ENCODE data around the gene CLCN5. TPM values are rescaled to one million over a fixed set of nuclear protein-coding genes. Genes with fewer than 3 reads are reported as not detected.

The CLCN5 gene
- total RNA-seq, 4 donors from 2014 or later = 3.2 to 5.9 (median 3.8) TPM

GRCh38 chrX:50114113-50114512, 191.7 kb downstream of the CLCN5 start:
- ATAC-seq = no peak
- no peaks in the 10 kb centered on the region for H3K36me3 ChIP-seq
- H3K27me3 ChIP-seq = no peaks in the 10 kb centered on the region
- no peak overlapping the region for H3K4me3 ChIP-seq
- H3K9me3 ChIP-seq = no peaks in the 10 kb centered on the region
- H3K27ac ChIP-seq = no peak overlapping the region
- WGBS, 2 donors (ENCODE audit: low coverage in 1 of 2) = 26 to 71% methylated on average over 1 to 2 of the region's 2 CpGs
- H3K4me1 ChIP-seq = no peaks in the 10 kb centered on the region
- TF ChIP-seq POLR2A (IDR thresholded peaks at IDR 0.05) (no peak), CTCF (IDR thresholded peaks at IDR 0.05) (no peak), POLR2AphosphoS5 (IDR thresholded peaks at IDR 0.05) (no peak), EP300 (IDR thresholded peaks at IDR 0.05) (no peak)

GRCh38 chrX:50115973-50116372, 193.6 kb downstream of the CLCN5 start:
- Histone ChIP-seq H3K9me3 (no peaks in the 10 kb centered on the region), H3K4me1 (no peaks in the 10 kb centered on the region), H3K27me3 (no peaks in the 10 kb centered on the region), H3K36me3 (no peaks in the 10 kb centered on the region), H3K27ac (no peak overlapping the region), H3K4me3 (no peak overlapping the region)
- TF ChIP-seq EP300 (IDR thresholded peaks at IDR 0.05) (no peak), CTCF (IDR thresholded peaks at IDR 0.05) (no peak), POLR2AphosphoS5 (IDR thresholded peaks at IDR 0.05) (no peak), POLR2A (IDR thresholded peaks at IDR 0.05) (no peak)
- WGBS, 2 donors (ENCODE audit: low coverage in 1 of 2) = 86% methylated on average over 2 of the region's 2 CpGs; no CpG with 5 or more reads in 1 of the 2 donors
- no peak for ATAC-seq

- Histone ChIP-seq H3K36me3 (no peaks in the 10 kb centered on the region), H3K4me3 (no peak overlapping the region), H3K27ac (no peak overlapping the region), H3K4me1 (no peaks in the 10 kb centered on the region), H3K9me3 (no peaks in the 10 kb centered on the region), H3K27me3 (no peaks in the 10 kb centered on the region)
- no peak for ATAC-seq
- TF ChIP-seq POLR2A (IDR thresholded peaks at IDR 0.05) = no peak
- TF ChIP-seq POLR2AphosphoS5 (IDR thresholded peaks at IDR 0.05) = no peak
- no peak for TF ChIP-seq EP300 (IDR thresholded peaks at IDR 0.05)
- TF ChIP-seq CTCF (IDR thresholded peaks at IDR 0.05) = no peak
- WGBS, 2 donors (ENCODE audit: low coverage in 1 of 2) = 57 to 64% methylated on average over 3 of the region's 3 CpGs
Measured at GRCh38 chrX:50117476-50117875, 195.1 kb downstream of the CLCN5 start.

GRCh38 chrX:50125480-50125879, 203.1 kb downstream of the CLCN5 start:
- H3K9me3 ChIP-seq = no peaks in the 10 kb centered on the region
- no peaks in the 10 kb centered on the region for H3K4me1 ChIP-seq
- no peak for ATAC-seq
- H3K27me3 ChIP-seq = no peaks in the 10 kb centered on the region
- no peaks in the 10 kb centered on the region for H3K36me3 ChIP-seq
- no peak overlapping the region for H3K27ac ChIP-seq
- no CpG with 5 or more reads among the region's 1 CpG for WGBS, 2 donors (ENCODE audit: low coverage in 1 of 2)
- TF ChIP-seq POLR2A (IDR thresholded peaks at IDR 0.05) (no peak), EP300 (IDR thresholded peaks at IDR 0.05) (no peak), POLR2AphosphoS5 (IDR thresholded peaks at IDR 0.05) (no peak), CTCF (IDR thresholded peaks at IDR 0.05) (no peak)
- no peak overlapping the region for H3K4me3 ChIP-seq

GRCh38 chrX:50147972-50148371, 225.6 kb downstream of the CLCN5 start:
- no peaks in the 10 kb centered on the region for H3K36me3 ChIP-seq
- H3K27ac ChIP-seq = no peak overlapping the region
- ATAC-seq = no peak
- no peaks in the 10 kb centered on the region for H3K9me3 ChIP-seq
- no peak overlapping the region for H3K4me3 ChIP-seq
- no peaks in the 10 kb centered on the region for H3K27me3 ChIP-seq
- H3K4me1 ChIP-seq = no peaks in the 10 kb centered on the region
- no peak for TF ChIP-seq POLR2AphosphoS5 (IDR thresholded peaks at IDR 0.05)
- 67 to 74% methylated on average over 6 of the region's 7 CpGs for WGBS, 2 donors (ENCODE audit: low coverage in 1 of 2)

Small RNA genes lying within 50 kb of the gene (small RNA-seq; reads per million reads assigned to genes)
- gene MIR188 (0 reads per million in 4 donors), gene MIR362 (2.8 to 14.4 (median 9.2) reads per million in 4 donors), gene MIR500A (23.8 to 39.8 (median 37.1) reads per million in 4 donors), gene MIR500B (0 to 1.4 (median 0.22) reads per million in 4 donors), gene MIR501 (27.1 to 92.6 (median 44.8) reads per million in 4 donors), gene MIR502 (0 to 0.64 (median 0.15) reads per million in 4 donors), gene MIR532 (34.0 to 112 (median 59.9) reads per million in 4 donors), gene MIR660 (2.8 to 8.7 (median 3.3) reads per million in 4 donors), gene RNU6-421P (0 reads per million in 4 donors)

Other genes with a start within 250 kb of the CLCN5 start
- not detected for gene PAGE1, start 226.6 kb upstream of the CLCN5 start, total RNA-seq
- gene PAGE4, start 93.3 kb upstream of the CLCN5 start, total RNA-seq = 1 to 10 TPM in 3 of 4 donors, not detected in 1; 2.8 to 4.6 (median 4.5) TPM
- 1 to 10 TPM; 3.1 to 5.0 (median 4.6) TPM for gene USP27X, start 43.1 kb upstream of the CLCN5 start, total RNA-seq

Data from gastroesophageal sphincter (tissue), 4 donors.